K562 (cell line): ENCODE results near the gene AKT2. TPM values are rescaled to one million over a fixed set of nuclear protein-coding genes. Genes with fewer than 3 reads are reported as not detected.

Experiments used
- CBX2 ChIP-seq: fragments of 200-600 bp; sonication (generic); IDR thresholded peaks from one replicate; pipeline ENCODE4 v1.6.1; 2012; ENCODE audit warnings: mild to moderate bottlenecking, low read length, inconsistent platforms; ENCODE audit not compliant: insufficient read depth, poor library complexity, severe bottlenecking
- HNRNPLL ChIP-seq: fragments of 200-400 bp; formaldehyde crosslinking; IDR thresholded peaks from 2 replicates; pipeline ENCODE4 v1.6.1; 2017; ENCODE audit warnings: low read length, low read depth, mild to moderate bottlenecking; ENCODE audit not compliant: poor library complexity, severe bottlenecking
- RBM14 ChIP-seq: fragments of 200-400 bp; formaldehyde crosslinking; IDR thresholded peaks from 2 replicates; pipeline ENCODE4 v1.6.1; 2018; ENCODE audit warnings: low read depth, mild to moderate bottlenecking, low read length, moderate library complexity, borderline replicate concordance; ENCODE audit not compliant: insufficient read depth
- SMARCA4 ChIP-seq: fragments of 450-650 bp; IDR thresholded peaks from 2 replicates; pipeline ENCODE4 v1.6.1; 2016
- ZNF165 ChIP-seq: fragments of 250-450 bp; sonication (Bioruptor Pico); IDR thresholded peaks from 2 replicates; pipeline ENCODE4 v1.4.0; 2020; ENCODE audit warnings: borderline replicate concordance
- ZNF586 ChIP-seq: fragments of 450-650 bp; formaldehyde crosslinking; conservative IDR thresholded peaks from 2 replicates; pipeline ENCODE4 v1.4.0; 2020; ENCODE audit warnings: mild to moderate bottlenecking, moderate library complexity
- polyA plus RNA-seq, 8 experiments: library from polyadenylated mRNA; depleted of rRNA in 4 of 8; stranded (reverse) in 5 of 8; unstranded in 3 of 8; fragments of >200 nt; fragmentation: Nextera tagmentation in 2 of 8; fragmentation: Illumina TruSeq in 1 of 8; extraction: Ambion mirVana in 2 of 8; extraction: Trizol in 1 of 8; gene quantifications; 2 replicates each; pipeline versions ENCODE4 v1.2.1 to v1.2.3, GENCODE V29; 2011 to 2014; ENCODE audit warnings: inconsistent platforms in 1 of 8, missing spikeins in 1 of 8
- total RNA-seq, 7 experiments: library from RNA; depleted of rRNA in 6 of 7; stranded (reverse); fragments of >200 nt in 6 of 7; fragmentation: Illumina TruSeq in 2 of 7; extraction: Trizol in 2 of 7; gene quantifications; 2 replicates each; pipeline versions ENCODE4 v1.2.1 to v1.2.3, GENCODE V29; 2011 to 2021; ENCODE audit warnings: low replicate concordance in 1 of 7
- TF ChIP-seq, protein P1 (sequence below): fragments of 200-800 bp; sonication (Bioruptor generic); IDR thresholded peaks from 2 replicates; pipeline ENCODE4 v1.6.1; 2016; ENCODE audit warnings: missing genetic modification characterization, missing compliant biosample characterization
- TF ChIP-seq, protein P2 (sequence below): fragments of 450-650 bp; IDR thresholded peaks from 2 replicates; pipeline ENCODE4 v1.6.1; 2018; ENCODE audit not compliant: partially characterized antibody
- TF ChIP-seq, protein P3 (sequence below): fragments of 250-450 bp; sonication (Bioruptor Pico); IDR thresholded peaks from 2 replicates; pipeline ENCODE4 v1.5.0; 2021; ENCODE audit warnings: mild to moderate bottlenecking, moderate library complexity

AKT2 gene
- total and polyA plus RNA-seq, 9 of the 15 experiments (the other 6 are each of a cell fraction or from before 2014, with no cell fraction given), result 1.1 to 132 (median 67.7) TPM

DNA sequence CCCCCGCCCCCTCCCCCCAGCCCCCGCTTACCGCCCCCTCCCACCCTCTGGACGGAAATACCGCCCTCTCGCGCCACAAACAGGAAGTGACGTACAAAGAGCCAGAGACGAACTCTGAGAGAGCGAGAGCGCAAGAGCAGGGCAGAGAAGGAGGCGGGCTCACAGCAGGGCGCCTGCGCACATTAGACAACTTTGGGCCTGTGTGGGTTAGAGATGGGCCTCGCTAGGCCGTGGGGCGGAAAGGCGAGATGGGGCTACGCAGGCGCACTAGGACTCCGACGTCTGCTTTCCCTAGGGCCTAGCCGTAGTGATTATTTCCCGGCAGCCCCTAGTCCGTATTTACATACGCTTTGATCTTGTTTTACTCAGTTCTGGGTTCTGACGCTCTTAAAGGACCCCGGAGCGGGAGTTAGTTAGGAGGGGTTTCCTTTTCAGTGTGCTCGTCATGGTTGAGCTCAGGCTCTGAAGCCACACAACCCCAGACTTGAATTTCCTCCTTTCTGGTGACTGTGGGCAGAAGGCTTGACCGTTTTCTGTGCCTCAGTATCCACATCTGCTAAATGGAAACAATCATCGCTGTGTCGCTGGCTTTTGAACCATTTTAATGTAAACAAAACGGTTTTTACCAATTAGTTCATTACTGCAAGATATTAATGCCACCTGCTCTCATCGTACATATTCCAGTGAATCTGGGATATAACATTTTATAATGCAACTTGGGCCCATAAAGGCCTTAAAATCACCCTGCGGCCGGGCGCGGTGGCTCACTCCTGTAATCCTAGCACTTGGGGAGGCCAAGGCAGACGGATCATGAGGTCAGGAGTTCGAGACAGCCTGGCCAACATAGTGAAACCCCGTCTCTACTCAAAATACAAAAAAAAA, 449 bp upstream of the AKT2 start (continued):
- TF ChIP-seq, protein P1, sequence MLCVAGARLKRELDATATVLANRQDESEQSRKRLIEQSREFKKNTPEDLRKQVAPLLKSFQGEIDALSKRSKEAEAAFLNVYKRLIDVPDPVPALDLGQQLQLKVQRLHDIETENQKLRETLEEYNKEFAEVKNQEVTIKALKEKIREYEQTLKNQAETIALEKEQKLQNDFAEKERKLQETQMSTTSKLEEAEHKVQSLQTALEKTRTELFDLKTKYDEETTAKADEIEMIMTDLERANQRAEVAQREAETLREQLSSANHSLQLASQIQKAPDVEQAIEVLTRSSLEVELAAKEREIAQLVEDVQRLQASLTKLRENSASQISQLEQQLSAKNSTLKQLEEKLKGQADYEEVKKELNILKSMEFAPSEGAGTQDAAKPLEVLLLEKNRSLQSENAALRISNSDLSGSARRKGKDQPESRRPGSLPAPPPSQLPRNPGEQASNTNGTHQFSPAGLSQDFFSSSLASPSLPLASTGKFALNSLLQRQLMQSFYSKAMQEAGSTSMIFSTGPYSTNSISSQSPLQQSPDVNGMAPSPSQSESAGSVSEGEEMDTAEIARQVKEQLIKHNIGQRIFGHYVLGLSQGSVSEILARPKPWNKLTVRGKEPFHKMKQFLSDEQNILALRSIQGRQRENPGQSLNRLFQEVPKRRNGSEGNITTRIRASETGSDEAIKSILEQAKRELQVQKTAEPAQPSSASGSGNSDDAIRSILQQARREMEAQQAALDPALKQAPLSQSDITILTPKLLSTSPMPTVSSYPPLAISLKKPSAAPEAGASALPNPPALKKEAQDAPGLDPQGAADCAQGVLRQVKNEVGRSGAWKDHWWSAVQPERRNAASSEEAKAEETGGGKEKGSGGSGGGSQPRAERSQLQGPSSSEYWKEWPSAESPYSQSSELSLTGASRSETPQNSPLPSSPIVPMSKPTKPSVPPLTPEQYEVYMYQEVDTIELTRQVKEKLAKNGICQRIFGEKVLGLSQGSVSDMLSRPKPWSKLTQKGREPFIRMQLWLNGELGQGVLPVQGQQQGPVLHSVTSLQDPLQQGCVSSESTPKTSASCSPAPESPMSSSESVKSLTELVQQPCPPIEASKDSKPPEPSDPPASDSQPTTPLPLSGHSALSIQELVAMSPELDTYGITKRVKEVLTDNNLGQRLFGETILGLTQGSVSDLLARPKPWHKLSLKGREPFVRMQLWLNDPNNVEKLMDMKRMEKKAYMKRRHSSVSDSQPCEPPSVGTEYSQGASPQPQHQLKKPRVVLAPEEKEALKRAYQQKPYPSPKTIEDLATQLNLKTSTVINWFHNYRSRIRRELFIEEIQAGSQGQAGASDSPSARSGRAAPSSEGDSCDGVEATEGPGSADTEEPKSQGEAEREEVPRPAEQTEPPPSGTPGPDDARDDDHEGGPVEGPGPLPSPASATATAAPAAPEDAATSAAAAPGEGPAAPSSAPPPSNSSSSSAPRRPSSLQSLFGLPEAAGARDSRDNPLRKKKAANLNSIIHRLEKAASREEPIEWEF, result no peak
- TF ChIP-seq SMARCA4 (peak; percentile 29; the same call in 1 of the 2 replicates), ZNF586 (CRISPR knock-in tag) (no peak), ZNF165 (CRISPR knock-in tag) (no peak), CBX2 (no peak), RBM14 (no peak), HNRNPLL (peak; percentile 87)
- TF ChIP-seq, protein P2, sequence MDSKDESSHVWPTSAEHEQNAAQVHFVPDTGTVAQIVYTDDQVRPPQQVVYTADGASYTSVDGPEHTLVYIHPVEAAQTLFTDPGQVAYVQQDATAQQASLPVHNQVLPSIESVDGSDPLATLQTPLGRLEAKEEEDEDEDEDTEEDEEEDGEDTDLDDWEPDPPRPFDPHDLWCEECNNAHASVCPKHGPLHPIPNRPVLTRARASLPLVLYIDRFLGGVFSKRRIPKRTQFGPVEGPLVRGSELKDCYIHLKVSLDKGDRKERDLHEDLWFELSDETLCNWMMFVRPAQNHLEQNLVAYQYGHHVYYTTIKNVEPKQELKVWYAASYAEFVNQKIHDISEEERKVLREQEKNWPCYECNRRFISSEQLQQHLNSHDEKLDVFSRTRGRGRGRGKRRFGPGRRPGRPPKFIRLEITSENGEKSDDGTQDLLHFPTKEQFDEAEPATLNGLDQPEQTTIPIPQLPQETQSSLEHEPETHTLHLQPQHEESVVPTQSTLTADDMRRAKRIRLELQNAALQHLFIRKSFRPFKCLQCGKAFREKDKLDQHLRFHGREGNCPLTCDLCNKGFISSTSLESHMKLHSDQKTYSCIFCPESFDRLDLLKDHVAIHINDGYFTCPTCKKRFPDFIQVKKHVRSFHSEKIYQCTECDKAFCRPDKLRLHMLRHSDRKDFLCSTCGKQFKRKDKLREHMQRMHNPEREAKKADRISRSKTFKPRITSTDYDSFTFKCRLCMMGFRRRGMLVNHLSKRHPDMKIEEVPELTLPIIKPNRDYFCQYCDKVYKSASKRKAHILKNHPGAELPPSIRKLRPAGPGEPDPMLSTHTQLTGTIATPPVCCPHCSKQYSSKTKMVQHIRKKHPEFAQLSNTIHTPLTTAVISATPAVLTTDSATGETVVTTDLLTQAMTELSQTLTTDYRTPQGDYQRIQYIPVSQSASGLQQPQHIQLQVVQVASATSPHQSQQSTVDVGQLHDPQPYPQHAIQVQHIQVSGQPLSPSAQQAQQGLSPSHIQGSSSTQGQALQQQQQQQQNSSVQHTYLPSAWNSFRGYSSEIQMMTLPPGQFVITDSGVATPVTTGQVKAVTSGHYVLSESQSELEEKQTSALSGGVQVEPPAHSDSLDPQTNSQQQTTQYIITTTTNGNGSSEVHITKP, result no peak
- TF ChIP-seq, protein P3, sequence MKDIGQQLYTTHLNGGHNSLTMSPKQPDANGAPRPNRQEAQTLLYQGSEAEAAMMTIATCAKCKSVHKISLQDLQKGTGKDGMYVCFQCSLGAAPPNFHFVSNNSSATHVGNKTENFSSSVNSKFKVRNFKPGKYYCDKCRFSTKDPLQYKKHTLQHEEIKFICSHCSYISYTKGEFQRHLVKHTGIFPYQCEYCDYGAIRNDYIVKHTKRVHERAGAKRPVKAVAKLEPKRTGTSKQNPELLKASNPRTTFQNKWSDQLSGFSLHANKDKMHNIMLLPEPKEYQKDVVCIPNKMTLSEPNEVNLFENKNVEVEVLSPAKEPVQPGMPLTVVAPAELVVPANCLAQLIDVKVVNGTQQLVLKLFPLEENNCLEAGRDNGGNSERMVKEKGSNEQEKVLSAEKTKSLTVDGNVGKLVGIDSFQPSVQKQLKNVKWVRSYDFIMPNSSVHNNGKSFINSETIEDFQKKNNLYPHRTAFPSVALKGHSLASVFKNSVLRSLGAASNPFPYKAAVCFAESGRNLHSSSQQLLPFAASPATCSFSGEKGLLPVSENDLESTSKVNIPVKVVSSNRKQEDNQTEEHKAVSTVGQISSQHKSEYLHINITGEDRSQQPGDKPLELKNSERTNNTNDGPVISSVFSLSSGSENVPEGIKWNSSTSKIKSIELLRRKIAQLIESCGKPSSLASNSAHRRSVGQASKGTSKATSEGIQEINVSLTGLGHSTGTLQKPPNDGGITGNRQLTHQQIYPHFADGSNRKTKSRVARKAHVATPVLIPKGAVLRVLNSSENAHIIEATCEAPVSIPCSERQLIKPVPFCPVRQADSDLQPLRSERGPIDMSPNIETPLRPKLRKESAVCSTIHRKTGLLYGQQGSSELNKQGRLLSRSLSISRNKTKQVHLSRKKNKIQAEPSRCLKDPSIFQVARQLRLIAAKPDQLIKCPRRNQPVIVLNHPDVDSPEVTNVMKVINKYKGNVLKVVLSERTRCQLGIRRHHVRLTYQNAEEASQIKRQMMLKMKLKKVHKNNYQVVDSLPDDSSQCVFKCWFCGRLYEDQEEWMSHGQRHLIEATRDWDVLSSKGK (CRISPR knock-in tag), result no peak
